Panc1 (cell line): ENCODE measurements around the gene SEPTIN2. TPM values are rescaled to one million over a fixed set of nuclear protein-coding genes. Genes with fewer than 3 reads are reported as not detected.

Experiments
- ATAC-seq: fragments of 200-7000 bp; cut with Tn5 transposase; 2 replicates; pipeline ENCODE4 v1.9.1; 2020; ENCODE audit warnings: mild to moderate bottlenecking, moderate library complexity
- BruUV-seq: library from RNA; stranded (reverse); fragments of 400-500 nt; replicated peaks from 2 replicates; lab custom pipeline; 2021; lab: Mats Ljungman, UMichigan
- CTCF ChIA-PET: fragments of 300-600 bp; sonication (Branson Sonifier 250); formaldehyde crosslinking; loops from one replicate; lab custom pipeline; 2022; ENCODE audit warnings: antibody characterized with exemption; lab: Charles Lee
- POLR2A ChIA-PET: fragments of 300-600 bp; sonication (Branson Sonifier 250); formaldehyde crosslinking; loops from one replicate; lab custom pipeline; 2022; ENCODE audit warnings: antibody characterized with exemption; lab: Charles Lee
- DNase-seq: peaks from one replicate; pipeline ENCODE4 v3.0.0-alpha.2; 2010; ENCODE audit warnings: low read depth, low spot score
- H3K27ac ChIP-seq: 2 replicates; pipeline ENCODE4 v1.5.1; 2011; ENCODE audit warnings: mild to moderate bottlenecking, low read length, inconsistent platforms
- H3K27me3 ChIP-seq: fragments of 200-500 bp; sonication (Bioruptor generic); 2 replicates; pipeline ENCODE4 v1.6.0; 2014; ENCODE audit warnings: low read length, inconsistent platforms; ENCODE audit not compliant: control insufficient read depth, insufficient read depth
- H3K36me3 ChIP-seq: fragments of 200-500 bp; sonication (Bioruptor generic); 2 replicates; pipeline ENCODE4 v1.5.1; 2014; ENCODE audit warnings: inconsistent platforms, mild to moderate bottlenecking, low read length, moderate library complexity; ENCODE audit not compliant: control insufficient read depth, insufficient read depth
- H3K4me1 ChIP-seq: 2 replicates; pipeline ENCODE4 v1.5.1; 2011; ENCODE audit warnings: inconsistent platforms, mild to moderate bottlenecking, low read length, moderate library complexity; ENCODE audit not compliant: control insufficient read depth, insufficient read depth
- H3K4me3 ChIP-seq, 2 experiments: 2 replicates each; pipeline ENCODE4 v1.5.1; 2011 to 2012; ENCODE audit warnings: low read depth in 2 of 2, low read length in 2 of 2, mild to moderate bottlenecking in 2 of 2, inconsistent platforms in 1 of 2, moderate library complexity in 1 of 2
- H3K9me3 ChIP-seq: fragments of 200-500 bp; sonication (Bioruptor generic); 2 replicates; pipeline ENCODE4 v1.5.1; 2014; ENCODE audit warnings: low read depth, mild to moderate bottlenecking, inconsistent platforms, low read length, moderate library complexity; ENCODE audit not compliant: control insufficient read depth, insufficient read depth
- CTCF ChIP-seq: fragments of 450-650 bp; IDR thresholded peaks from 2 replicates; pipeline ENCODE4 v1.5.1; 2017; ENCODE audit warnings: mild to moderate bottlenecking
- POLR2AphosphoS5 ChIP-seq: IDR thresholded peaks from 2 replicates; pipeline ENCODE4 v1.6.1; 2012; ENCODE audit warnings: mild to moderate bottlenecking, low read depth, low read length, moderate library complexity
- REST ChIP-seq, 2 experiments: IDR thresholded peaks; 2 replicates each; pipeline ENCODE4 v1.6.1; 2011 to 2012; ENCODE audit warnings: low read depth in 2 of 2, control low read depth in 1 of 2, low read length in 1 of 2, mild to moderate bottlenecking in 1 of 2, moderate library complexity in 1 of 2; ENCODE audit not compliant: insufficient read depth in 1 of 2
- SIN3A ChIP-seq: IDR thresholded peaks from 2 replicates; pipeline ENCODE4 v1.6.1; 2012; ENCODE audit warnings: low read depth, mild to moderate bottlenecking, low read length, moderate library complexity, borderline replicate concordance; ENCODE audit not compliant: insufficient read depth
- TCF7L2 ChIP-seq: IDR thresholded peaks from 2 replicates; pipeline ENCODE4 v1.6.1; 2011; ENCODE audit warnings: mild to moderate bottlenecking, low read depth, low read length, inconsistent platforms
- in situ Hi-C: cut with HindIII; loops from 2 replicates; pipeline ENCODE4 v1.10.0; 2016; ENCODE audit warnings: low sequenced_read_pairs, low pct_unique_long_range_greater_than_20kb
- intact Hi-C: fragments of 100-400 bp; cut with micrococcal nuclease; formaldehyde crosslinking; loops from one replicate; pipeline ENCODE4 v1.10.0; 2022; ENCODE audit not compliant: unreplicated experiment
- total RNA-seq: library from RNA; stranded (reverse); gene quantifications from one replicate; pipeline ENCODE4 v1.2.1, GENCODE V29; 2021; ENCODE audit not compliant: unreplicated experiment

SEPTIN2 gene
- total RNA-seq, 1 experiment from 2014 or later, result 303 TPM

GRCh38 chr2:241354668-241355658 is 39.2 kb downstream of the SEPTIN2 start:
- TF ChIP-seq SIN3A (no peak), REST (IDR thresholded peaks at IDR 0.05; ENCODE audit: insufficient read depth in 1 of 2, low read depth in 2 of 2, low read length in 1 of 2) (no peak)
- no TSS peak for BruUV-seq
- peak; percentile 91 for ATAC-seq
- H3K27me3 ChIP-seq, result no peaks in the 10 kb centered on the region
- ChIA-PET CTCF (interaction anchor here (0.6 kb wide), 1 partner anchor 186 kb away, joined by 4 read pairs; no protein-coding TSS in a partner anchor), POLR2A (no interaction called here)
- no peaks in the 10 kb centered on the region for H3K9me3 ChIP-seq
- in situ Hi-C loops (no loop called here), intact Hi-C loops (no loop called here)
- peak overlapping the region; percentile 31 to 55 for H3K4me3 ChIP-seq
- DNase-seq, result peak; percentile 20
- H3K27ac ChIP-seq, result peak overlapping the region; percentile 85
- peaks cover 35% of the 10 kb centered on the region for H3K36me3 ChIP-seq
- H3K4me1 ChIP-seq, result peaks cover 30% of the 10 kb centered on the region

- intact Hi-C loops (no loop called here), in situ Hi-C loops (no loop called here)
- DNase-seq (peak; percentile 88), ATAC-seq (peak; percentile 90)
- no TSS peak for BruUV-seq
- H3K27ac ChIP-seq, result peak within 1 kb of the TSS; percentile 85
- no peaks in the 10 kb centered on the region for H3K9me3 ChIP-seq
- H3K36me3 ChIP-seq, result peaks cover 26% of the 10 kb centered on the region
- ChIA-PET CTCF (interaction anchor here (0.6 kb wide), 2 partner anchors 53 to 185 kb away, joined by 4 to 7 read pairs; no protein-coding TSS in a partner anchor), POLR2A (interaction anchor here (0.7 kb wide), 1 partner anchor 251 kb away, joined by 4 read pairs; no protein-coding TSS in a partner anchor)
- H3K4me1 ChIP-seq, result peaks cover 34% of the 10 kb centered on the region
- H3K27me3 ChIP-seq, result no peaks in the 10 kb centered on the region
- peak within 1 kb of the TSS; percentile 65 to 84 for H3K4me3 ChIP-seq
- TF ChIP-seq REST (IDR thresholded peaks at IDR 0.05; ENCODE audit: insufficient read depth in 1 of 2, low read depth in 2 of 2, low read length in 1 of 2) (no peak), SIN3A (no peak), TCF7L2 (no peak), CTCF (no peak), POLR2AphosphoS5 (peak; percentile 77)
Measured at GRCh38 chr2:241355983-241356870, 40.5 kb downstream of the SEPTIN2 start, which contains the start of gene FARP2. Gene FARP2 (plus strand): TSS chr2:241356285. CDS start chr2:241373108, 16,823 bp downstream.
